GM23338 (cell line): ENCODE results near the gene PLCXD3. TPM values are rescaled to one million over a fixed set of nuclear protein-coding genes. Genes with fewer than 3 reads are reported as not detected.

Experiments used
- ATAC-seq: fragments of 200-7000 bp; cut with Tn5 transposase; 3 replicates; pipeline ENCODE4 v1.9.1; 2020
- DNase-seq: peaks from one replicate; pipeline ENCODE4 v3.0.0-alpha.2; 2015; ENCODE audit warnings: low spot score
- H2AFZ ChIP-seq: fragments of 200-600 bp; sonication (generic); 2 replicates; pipeline ENCODE4 v1.8.0; 2016; ENCODE audit warnings: antibody characterized with exemption, mild to moderate bottlenecking, moderate library complexity
- H3F3A ChIP-seq: fragments of 200-600 bp; sonication (generic); replicated peaks from 2 replicates; pipeline ENCODE4 v1.8.0; 2017; ENCODE audit warnings: antibody characterized with exemption, mixed run types, low read depth
- H3K27ac ChIP-seq: fragments of 200-600 bp; sonication (generic); 2 replicates; pipeline ENCODE4 v1.6.1; 2016; ENCODE audit warnings: low read depth
- H3K27me3 ChIP-seq: fragments of 200-600 bp; sonication (generic); 2 replicates; pipeline ENCODE4 v1.8.0; 2016; ENCODE audit warnings: mild to moderate bottlenecking, mixed run types, moderate library complexity; ENCODE audit not compliant: insufficient read depth
- H3K36me3 ChIP-seq: fragments of 200-600 bp; sonication (generic); 2 replicates; pipeline ENCODE4 v1.8.0; 2016; ENCODE audit warnings: mild to moderate bottlenecking; ENCODE audit not compliant: insufficient read depth
- H3K4me1 ChIP-seq: fragments of 200-600 bp; sonication (generic); 2 replicates; pipeline ENCODE4 v1.8.0; 2016; ENCODE audit warnings: mild to moderate bottlenecking, moderate library complexity; ENCODE audit not compliant: insufficient read depth
- H3K4me2 ChIP-seq: fragments of 200-600 bp; sonication (generic); 2 replicates; pipeline ENCODE4 v1.7.1; 2017; ENCODE audit warnings: mixed run types
- H3K4me3 ChIP-seq: fragments of 200-600 bp; sonication (generic); 2 replicates; pipeline ENCODE4 v1.6.1; 2016; ENCODE audit warnings: mixed run types
- H3K79me2 ChIP-seq: fragments of 200-600 bp; sonication (generic); replicated peaks from 2 replicates; pipeline ENCODE4 v1.8.0; 2017; ENCODE audit warnings: mild to moderate bottlenecking; ENCODE audit not compliant: insufficient read depth
- H3K9me2 ChIP-seq: fragments of 200-600 bp; sonication (generic); 2 replicates; pipeline ENCODE4 v1.8.0; 2017; ENCODE audit not compliant: insufficient read depth
- H4K20me1 ChIP-seq: fragments of 200-600 bp; sonication (generic); replicated peaks from 2 replicates; pipeline ENCODE4 v1.8.0; 2017; ENCODE audit warnings: mild to moderate bottlenecking; ENCODE audit not compliant: insufficient read depth
- H3K27ac Mint-ChIP-seq: 2 replicates; pipeline ENCODE4 v1.8.0; 2020; ENCODE audit warnings: inconsistent platforms, mild to moderate bottlenecking, moderate library complexity, mixed read lengths
- H3K27me3 Mint-ChIP-seq: 3 replicates; pipeline ENCODE4 v1.8.0; 2022; ENCODE audit warnings: low read depth, mild to moderate bottlenecking, moderate library complexity, mixed read lengths, inconsistent platforms; ENCODE audit not compliant: insufficient read depth, poor library complexity
- H3K36me3 Mint-ChIP-seq: 3 replicates; pipeline ENCODE4 v1.8.0; 2021; ENCODE audit warnings: low read depth, mild to moderate bottlenecking, inconsistent platforms, moderate library complexity, mixed read lengths
- H3K4me1 Mint-ChIP-seq: 3 replicates; pipeline ENCODE4 v1.8.0; 2020; ENCODE audit warnings: mild to moderate bottlenecking, inconsistent platforms, mixed read lengths
- H3K4me3 Mint-ChIP-seq: 3 replicates; pipeline ENCODE4 v1.8.0; 2021; ENCODE audit warnings: moderate library complexity, mild to moderate bottlenecking, inconsistent platforms, mixed read lengths
- H3K9me3 Mint-ChIP-seq: 3 replicates; pipeline ENCODE4 v1.8.0; 2020; ENCODE audit warnings: moderate library complexity, mild to moderate bottlenecking, inconsistent platforms, mixed read lengths
- CREB1 ChIP-seq: fragments of 250-450 bp; sonication (Bioruptor Pico); IDR thresholded peaks from 2 replicates; pipeline ENCODE4 v1.5.0; 2020; ENCODE audit warnings: low read depth, mild to moderate bottlenecking, moderate library complexity
- CTCF ChIP-seq, 2 experiments: fragments of 200-600 bp in 1 of 2; sonication (generic) in 1 of 2; conservative IDR thresholded peaks; 2 replicates each; pipeline versions ENCODE4 v1.5.1 to v1.6.1; 2016 to 2017; ENCODE audit warnings: antibody characterized with exemption in 2 of 2, low read depth in 2 of 2, mild to moderate bottlenecking in 2 of 2, moderate library complexity in 1 of 2
- EZH2phosphoT487 ChIP-seq: fragments of 200-600 bp; sonication (generic); IDR thresholded peaks from one replicate; pipeline ENCODE4 v1.8.1; 2018; ENCODE audit warnings: antibody characterized with exemption; ENCODE audit not compliant: unreplicated experiment
- JUNB ChIP-seq: IDR thresholded peaks from one replicate; pipeline ENCODE4 v1.6.1; 2016; ENCODE audit warnings: antibody characterized with exemption; ENCODE audit not compliant: unreplicated experiment
- NANOG ChIP-seq: IDR thresholded peaks from 2 replicates; pipeline ENCODE4 v1.6.1; 2016; ENCODE audit warnings: antibody characterized with exemption, borderline replicate concordance
- REST ChIP-seq: IDR thresholded peaks from one replicate; pipeline ENCODE4 v1.6.1; 2018; ENCODE audit warnings: antibody characterized with exemption; ENCODE audit not compliant: unreplicated experiment
- ZNF462 ChIP-seq: fragments of 250-450 bp; sonication (Bioruptor Pico); IDR thresholded peaks from 2 replicates; pipeline ENCODE4 v1.5.0; 2020; ENCODE audit warnings: mild to moderate bottlenecking, moderate library complexity
- polyA plus RNA-seq: library from polyadenylated mRNA; unstranded; fragments of >200 nt; fragmentation: Nextera tagmentation; extraction: Ambion mirVana; gene quantifications from 2 replicates; pipeline ENCODE4 v1.2.1, GENCODE V29; 2016
- total RNA-seq: library from RNA; depleted of rRNA; stranded (reverse); fragments of >200 nt; shearing (Covaris generic); gene quantifications from 2 replicates; pipeline ENCODE4 v1.2.3, GENCODE V29; 2014

Gene PLCXD3
- total and polyA plus RNA-seq, 2 experiments from 2014 or later, result 0.03 TPM

- H3K4me3 ChIP-seq, result no peak overlapping the region
- TF ChIP-seq REST (no peak), CREB1 (no peak), EZH2phosphoT487 (no peak), CTCF (conservative IDR thresholded peaks at IDR 0.05; ENCODE audit: low read depth in 2 of 2) (no peak), NANOG (no peak), ZNF462 (no peak), JUNB (no peak)
- no peak for DNase-seq
- no peaks in the 10 kb centered on the region for H3K79me2 ChIP-seq
- no peaks in the 10 kb centered on the region for H4K20me1 ChIP-seq
- no peak overlapping the region for H3K27ac ChIP-seq
- H3F3A ChIP-seq, result no peaks in the 10 kb centered on the region
- Mint-ChIP-seq H3K4me3 (no peak overlapping the region), H3K9me3 (peaks cover 4% of the 10 kb centered on the region; the same call in 1 of the 3 replicates), H3K27ac (no peak overlapping the region), H3K4me1 (no peaks in the 10 kb centered on the region), H3K27me3 (no peaks in the 10 kb centered on the region), H3K36me3 (no peaks in the 10 kb centered on the region; the same call in 2 of the 3 replicates)
- no peak for ATAC-seq
- no peaks in the 10 kb centered on the region for H3K4me1 ChIP-seq
- H3K27me3 ChIP-seq, result no peaks in the 10 kb centered on the region
- H3K4me2 ChIP-seq, result no peak overlapping the region
- H3K9me2 ChIP-seq, result 0 out of 2 replicates have a peak, but pooled peaks cover 5% of the 10 kb centered on the region
- H3K36me3 ChIP-seq, result no peaks in the 10 kb centered on the region
- H2AFZ ChIP-seq, result no peak overlapping the region
These were observed 27.2 kb upstream of the PLCXD3 start for GRCh38 chr5:41537581-41537980.
